GM19035 (cell line): ENCODE results near the gene CYCS.
"Not testable (repeated sequence)": the region's sequence is repeated elsewhere in the genome, so short reads cannot be mapped to it uniquely, and the experiment has no call there.

Experiments used
- ATAC-seq: cut with Tn5 transposase; IDR thresholded peaks from one replicate; pipeline ENCODE4 v1.9.1; 2021; ENCODE audit not compliant: unreplicated experiment

The CYCS gene

GRCh38 chr7:25125137-25125946 lies at the start of gene CYCS:
TSS of gene CYCS (minus strand) at chr7:25125260. CDS start at chr7:25124119, 1,141 bp downstream.
- ATAC-seq, result peak; percentile 94

DNA sequence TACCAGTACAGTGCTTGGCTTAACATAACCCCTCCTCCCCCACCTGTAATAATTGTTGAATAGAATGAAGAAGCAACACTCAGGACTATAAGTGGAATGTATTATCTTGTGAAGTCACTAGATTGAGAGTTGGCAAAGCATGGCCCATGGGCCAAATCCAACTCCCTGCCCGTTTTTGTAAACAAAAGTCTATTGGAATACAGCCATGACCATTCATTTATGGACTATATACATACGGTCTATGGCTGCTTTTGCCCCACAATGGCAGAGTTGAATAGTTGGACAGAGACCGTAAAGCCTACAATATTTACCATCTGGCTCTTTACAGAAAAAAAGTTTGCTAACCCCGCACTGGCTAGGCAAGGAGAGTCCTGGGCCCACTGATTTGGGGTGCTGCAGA lies 48.1 kb upstream of the CYCS start:
- no peak for ATAC-seq

DNA sequence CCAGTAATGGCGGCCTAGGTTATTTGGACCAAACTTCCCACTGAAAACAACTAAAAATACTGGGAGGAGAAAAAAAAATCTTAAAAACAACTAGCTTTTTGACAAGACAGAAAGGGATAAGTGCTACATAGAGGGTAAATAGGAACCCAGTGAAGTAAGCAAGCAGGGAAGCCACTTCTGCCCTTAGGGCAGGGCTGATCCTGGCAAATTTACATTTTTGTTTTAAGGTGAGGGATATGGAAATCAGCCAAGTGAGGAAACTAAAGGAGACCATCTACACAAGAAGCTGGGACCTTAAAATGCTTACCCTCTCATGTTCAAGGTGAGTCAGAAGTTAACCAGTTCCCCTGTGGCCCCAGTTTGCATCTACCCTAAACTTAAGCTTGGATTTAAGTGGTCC lies 46.5 kb upstream of the CYCS start:
- ATAC-seq, result no peak

- ATAC-seq, result no peak
These were observed 46.0 kb upstream of the CYCS start for GRCh38 chr7:25171071-25171470.

DNA sequence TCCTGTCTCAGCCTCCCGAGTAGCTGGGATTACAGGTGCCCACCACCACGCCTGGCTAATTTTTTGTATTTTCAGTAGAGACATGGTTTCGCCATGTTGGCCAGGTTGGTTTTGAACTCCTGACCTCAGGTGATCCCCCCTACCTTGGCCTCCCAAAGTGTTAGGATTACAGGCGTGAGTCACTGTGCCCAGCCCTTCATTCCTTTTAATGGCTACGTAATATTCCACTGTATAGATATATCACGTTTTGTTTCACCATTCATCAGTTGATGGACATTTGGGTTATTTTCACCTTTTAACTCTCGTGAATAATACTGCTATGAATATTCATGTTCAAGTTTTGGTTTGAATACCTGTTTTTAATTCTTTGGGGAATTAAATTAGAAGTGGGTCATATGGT lies 44.6 kb upstream of the CYCS start:
- ATAC-seq, result no peak

DNA sequence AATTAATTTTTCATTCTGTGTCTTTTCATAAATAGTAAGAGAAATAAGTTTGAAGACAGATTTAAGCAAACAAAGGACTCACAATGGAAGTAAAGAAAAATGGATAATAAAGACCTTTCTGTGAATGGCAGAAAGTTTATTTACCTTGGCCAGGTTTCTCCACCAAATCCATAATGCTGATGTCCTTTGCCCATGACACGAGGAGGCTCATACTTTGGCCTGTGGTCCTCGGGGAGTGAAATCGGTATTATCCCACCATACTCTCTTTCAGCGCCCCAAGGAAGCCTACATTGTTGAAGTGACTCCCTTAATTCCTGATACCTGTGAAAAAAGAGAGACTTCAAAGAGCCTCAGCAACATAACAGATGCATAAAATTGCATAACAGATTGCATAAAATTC lies 43.1 kb upstream of the CYCS start:
- ATAC-seq, result no peak

DNA sequence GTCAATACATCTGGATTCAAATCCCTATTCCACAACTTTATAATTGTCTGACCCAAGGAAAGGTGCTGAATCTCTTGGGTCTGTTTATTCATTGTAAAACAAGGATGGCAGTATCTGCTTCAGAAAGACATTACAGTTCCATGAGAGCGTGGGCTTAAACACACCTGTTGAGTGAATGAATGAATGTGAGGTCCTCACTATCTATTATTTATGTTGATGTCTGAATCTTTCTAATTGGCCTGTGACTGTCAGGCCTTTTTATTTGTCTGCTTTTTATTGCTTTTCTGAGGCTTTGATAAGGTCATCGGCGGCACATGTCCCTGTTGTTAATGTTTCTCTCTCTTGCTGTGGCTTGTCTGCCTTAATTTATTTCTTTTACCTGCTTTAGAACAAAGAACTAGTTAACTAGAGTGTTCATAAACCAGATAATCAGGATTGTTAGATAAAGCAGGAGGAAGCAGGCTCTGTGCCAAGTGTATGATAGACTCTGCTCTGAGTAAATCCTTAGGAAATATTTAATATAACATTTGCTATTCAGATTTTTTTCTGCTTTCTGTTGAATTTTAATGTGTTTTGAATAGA lies 42.3 kb upstream of the CYCS start:
- ATAC-seq, result no peak

- ATAC-seq, result not testable (repeated sequence)
These were observed 35.0 kb upstream of the CYCS start for GRCh38 chr7:25159983-25160596.

DNA sequence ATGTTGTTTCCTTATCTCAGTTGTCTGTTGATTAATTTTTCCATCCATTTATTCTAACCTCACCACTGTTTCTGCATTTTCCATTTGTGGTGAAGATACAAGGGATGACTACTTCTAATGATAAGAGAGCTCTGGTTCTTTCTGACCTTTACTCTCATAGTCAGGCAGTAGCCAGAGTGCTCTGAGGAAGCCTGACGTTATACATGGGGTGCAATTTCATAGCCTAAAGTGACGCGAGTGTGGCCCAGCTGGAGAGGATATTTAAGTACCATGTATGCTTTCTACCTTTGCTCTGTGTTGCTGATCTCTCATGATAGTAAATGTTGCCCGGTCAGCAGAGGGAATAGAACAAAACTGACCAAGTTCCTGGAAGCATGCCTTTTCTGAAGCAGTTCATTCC lies 33.9 kb upstream of the CYCS start:
- no peak for ATAC-seq

DNA sequence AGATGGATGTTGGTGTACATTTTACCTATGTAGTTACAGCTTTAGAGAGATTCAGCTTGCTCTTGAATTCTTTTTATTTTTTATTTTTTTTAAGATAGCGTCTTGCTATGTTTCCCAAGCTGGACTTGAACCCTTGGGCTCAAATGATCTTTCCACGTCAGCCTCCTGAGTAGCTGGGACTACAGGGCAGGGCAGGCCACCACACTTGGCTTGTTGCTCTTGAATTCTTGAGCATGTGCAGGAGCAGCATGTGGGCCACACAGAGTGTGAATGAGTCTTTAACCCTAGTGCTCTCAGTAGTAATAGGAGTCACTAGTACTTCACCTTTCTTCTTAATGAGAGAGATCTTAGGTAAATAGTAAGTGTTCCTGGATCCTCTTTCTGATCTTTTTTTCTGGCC lies 26.7 kb upstream of the CYCS start:
- no peak for ATAC-seq

GRCh38 chr7:25149836-25150235 lies 24.8 kb upstream of the CYCS start:
- ATAC-seq, result no peak

GRCh38 chr7:25148772-25149575 lies 23.9 kb upstream of the CYCS start:
- ATAC-seq, result no peak

DNA sequence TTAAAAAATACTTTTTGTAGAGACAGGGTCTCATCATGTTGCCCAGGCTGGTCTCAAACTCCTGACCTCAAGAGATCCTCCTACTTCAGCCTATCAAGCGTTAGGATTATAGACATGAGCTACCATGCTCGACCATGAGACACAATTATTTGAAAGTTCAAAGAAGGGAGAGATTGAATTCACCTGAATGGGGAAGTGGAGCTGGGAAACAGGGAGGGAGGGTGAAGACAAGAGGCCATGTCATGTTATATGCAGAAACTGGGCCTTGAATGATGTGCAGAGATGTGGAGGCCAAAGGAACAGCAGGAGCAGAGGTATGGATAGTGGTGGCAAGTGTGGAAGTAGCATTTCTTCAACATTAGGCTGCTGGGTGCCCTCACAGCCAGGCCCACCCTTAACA lies 18.7 kb upstream of the CYCS start:
- no peak for ATAC-seq

- no peak for ATAC-seq
These were observed 14.5 kb upstream of the CYCS start for GRCh38 chr7:25139536-25139935.

- no peak for ATAC-seq
These were observed 9.4 kb upstream of the CYCS start for GRCh38 chr7:25134358-25135010.

DNA sequence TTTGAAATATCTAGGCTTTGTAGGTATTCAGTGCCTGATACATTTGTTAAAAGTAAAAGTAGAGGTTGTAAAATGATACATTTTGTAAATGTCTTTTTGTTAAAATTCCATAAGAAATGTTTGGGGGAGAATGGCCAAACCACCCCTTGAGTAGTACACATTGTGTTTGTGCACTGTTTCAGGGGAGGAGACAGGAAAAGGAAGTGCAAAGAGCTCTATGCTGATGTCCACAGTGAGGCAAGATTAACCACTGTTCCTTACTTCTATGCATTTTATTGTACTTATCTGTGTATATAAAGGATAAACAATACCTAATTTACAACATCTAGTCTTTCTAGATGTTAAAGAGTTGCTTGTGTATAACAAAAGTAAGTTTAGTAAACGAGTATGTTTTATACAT lies 7.4 kb upstream of the CYCS start:
- ATAC-seq, result no peak

DNA sequence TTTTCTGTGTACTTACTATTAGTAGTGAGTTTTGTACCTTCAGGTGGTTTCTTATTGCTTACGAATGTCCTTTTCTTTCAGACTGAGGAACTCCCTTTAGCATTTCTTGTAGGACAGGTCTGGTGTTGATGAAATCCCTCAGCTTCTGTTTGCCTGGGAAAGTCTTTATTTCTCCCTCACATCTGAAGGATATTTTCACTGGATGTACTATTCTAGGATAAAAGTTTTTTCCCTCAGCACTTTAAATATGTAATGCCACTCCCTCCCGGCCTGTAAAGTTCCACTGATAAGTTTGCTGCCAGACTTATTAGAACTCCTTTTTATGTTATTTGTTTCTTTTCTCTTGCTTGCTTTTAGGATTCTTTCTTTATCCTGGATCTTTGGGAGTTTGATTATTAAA lies 1.7 kb upstream of the CYCS start:
- ATAC-seq, result no peak

- no peak for ATAC-seq
These were observed 459 bp downstream of the CYCS start for GRCh38 chr7:25124465-25125136.

GRCh38 chr7:25122373-25122772 lies 2.7 kb downstream of the CYCS start:
- no peak for ATAC-seq

GRCh38 chr7:25121599-25121998 lies 3.5 kb downstream of the CYCS start:
- ATAC-seq, result no peak
